ENCODE results near the gene FBRS.

Gene FBRS

GRCh38 chr16:30609926-30610839, 48.0 kb upstream of the FBRS start, which contains the start of gene ZNF689:
Gene ZNF689 (minus strand): TSS chr16:30610389. CDS start chr16:30610041, 348 bp downstream.
- peak; percentile 85 for TF ChIP-seq ZFP3 (CRISPR knock-in tag; IDR thresholded peaks at IDR 0.05)
- TF ChIP-seq, protein P1, sequence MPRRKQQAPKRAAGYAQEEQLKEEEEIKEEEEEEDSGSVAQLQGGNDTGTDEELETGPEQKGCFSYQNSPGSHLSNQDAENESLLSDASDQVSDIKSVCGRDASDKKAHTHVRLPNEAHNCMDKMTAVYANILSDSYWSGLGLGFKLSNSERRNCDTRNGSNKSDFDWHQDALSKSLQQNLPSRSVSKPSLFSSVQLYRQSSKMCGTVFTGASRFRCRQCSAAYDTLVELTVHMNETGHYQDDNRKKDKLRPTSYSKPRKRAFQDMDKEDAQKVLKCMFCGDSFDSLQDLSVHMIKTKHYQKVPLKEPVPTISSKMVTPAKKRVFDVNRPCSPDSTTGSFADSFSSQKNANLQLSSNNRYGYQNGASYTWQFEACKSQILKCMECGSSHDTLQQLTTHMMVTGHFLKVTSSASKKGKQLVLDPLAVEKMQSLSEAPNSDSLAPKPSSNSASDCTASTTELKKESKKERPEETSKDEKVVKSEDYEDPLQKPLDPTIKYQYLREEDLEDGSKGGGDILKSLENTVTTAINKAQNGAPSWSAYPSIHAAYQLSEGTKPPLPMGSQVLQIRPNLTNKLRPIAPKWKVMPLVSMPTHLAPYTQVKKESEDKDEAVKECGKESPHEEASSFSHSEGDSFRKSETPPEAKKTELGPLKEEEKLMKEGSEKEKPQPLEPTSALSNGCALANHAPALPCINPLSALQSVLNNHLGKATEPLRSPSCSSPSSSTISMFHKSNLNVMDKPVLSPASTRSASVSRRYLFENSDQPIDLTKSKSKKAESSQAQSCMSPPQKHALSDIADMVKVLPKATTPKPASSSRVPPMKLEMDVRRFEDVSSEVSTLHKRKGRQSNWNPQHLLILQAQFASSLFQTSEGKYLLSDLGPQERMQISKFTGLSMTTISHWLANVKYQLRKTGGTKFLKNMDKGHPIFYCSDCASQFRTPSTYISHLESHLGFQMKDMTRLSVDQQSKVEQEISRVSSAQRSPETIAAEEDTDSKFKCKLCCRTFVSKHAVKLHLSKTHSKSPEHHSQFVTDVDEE (CRISPR knock-in tag; IDR thresholded peaks at IDR 0.05): no peak
- peak; percentile 94 for ATAC-seq

- ATAC-seq: peak; percentile 77
- TF ChIP-seq ZNF8 (CRISPR knock-in tag; IDR thresholded peaks at IDR 0.05): no peak
- no peak for TF ChIP-seq ZNF70 (CRISPR knock-in tag; IDR thresholded peaks at IDR 0.05)
- TF ChIP-seq RARB (CRISPR knock-in tag; IDR thresholded peaks at IDR 0.05): no peak
- TF ChIP-seq SNAI2 (CRISPR knock-in tag; IDR thresholded peaks at IDR 0.05): no peak
- TF ChIP-seq ARNTL (CRISPR knock-in tag; IDR thresholded peaks at IDR 0.05; ENCODE audit: borderline replicate concordance, low read depth): no peak
- TF ChIP-seq, protein P1 (CRISPR knock-in tag; IDR thresholded peaks at IDR 0.05): no peak
- no peak for TF ChIP-seq TOX (CRISPR knock-in tag; IDR thresholded peaks at IDR 0.05; ENCODE audit: borderline replicate concordance)
- TF ChIP-seq, protein P2, sequence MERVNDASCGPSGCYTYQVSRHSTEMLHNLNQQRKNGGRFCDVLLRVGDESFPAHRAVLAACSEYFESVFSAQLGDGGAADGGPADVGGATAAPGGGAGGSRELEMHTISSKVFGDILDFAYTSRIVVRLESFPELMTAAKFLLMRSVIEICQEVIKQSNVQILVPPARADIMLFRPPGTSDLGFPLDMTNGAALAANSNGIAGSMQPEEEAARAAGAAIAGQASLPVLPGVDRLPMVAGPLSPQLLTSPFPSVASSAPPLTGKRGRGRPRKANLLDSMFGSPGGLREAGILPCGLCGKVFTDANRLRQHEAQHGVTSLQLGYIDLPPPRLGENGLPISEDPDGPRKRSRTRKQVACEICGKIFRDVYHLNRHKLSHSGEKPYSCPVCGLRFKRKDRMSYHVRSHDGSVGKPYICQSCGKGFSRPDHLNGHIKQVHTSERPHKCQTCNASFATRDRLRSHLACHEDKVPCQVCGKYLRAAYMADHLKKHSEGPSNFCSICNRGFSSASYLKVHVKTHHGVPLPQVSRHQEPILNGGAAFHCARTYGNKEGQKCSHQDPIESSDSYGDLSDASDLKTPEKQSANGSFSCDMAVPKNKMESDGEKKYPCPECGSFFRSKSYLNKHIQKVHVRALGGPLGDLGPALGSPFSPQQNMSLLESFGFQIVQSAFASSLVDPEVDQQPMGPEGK (CRISPR knock-in tag; IDR thresholded peaks at IDR 0.05; ENCODE audit: borderline replicate concordance): no peak
- TF ChIP-seq ISL1 (CRISPR knock-in tag; IDR thresholded peaks at IDR 0.05): no peak
- TF ChIP-seq TCF4 (CRISPR knock-in tag; IDR thresholded peaks at IDR 0.05; ENCODE audit: borderline replicate concordance): no peak
- no peak for TF ChIP-seq ESRRG (CRISPR knock-in tag; IDR thresholded peaks at IDR 0.05)
- TF ChIP-seq GLIS3 (CRISPR knock-in tag; IDR thresholded peaks at IDR 0.05): no peak
- no peak for TF ChIP-seq ZFP30 (CRISPR knock-in tag; IDR thresholded peaks at IDR 0.05)
- no peak for TF ChIP-seq CSDC2 (CRISPR knock-in tag; IDR thresholded peaks at IDR 0.05)
- no peak for TF ChIP-seq OSR1 (CRISPR knock-in tag; IDR thresholded peaks at IDR 0.05)
- no peak for TF ChIP-seq PPARA (CRISPR knock-in tag; IDR thresholded peaks at IDR 0.05; ENCODE audit: borderline replicate concordance)
Measured at GRCh38 chr16:30615358-30616091, 42.7 kb upstream of the FBRS start.

- no peak for ATAC-seq
- TF ChIP-seq, protein P2 (CRISPR knock-in tag; IDR thresholded peaks at IDR 0.05; ENCODE audit: borderline replicate concordance): no peak
- TF ChIP-seq, protein P1 (CRISPR knock-in tag; IDR thresholded peaks at IDR 0.05): no peak
- TF ChIP-seq CSDC2 (CRISPR knock-in tag; IDR thresholded peaks at IDR 0.05): no peak
- no peak for TF ChIP-seq ZNF70 (CRISPR knock-in tag; IDR thresholded peaks at IDR 0.05)
- no peak for TF ChIP-seq GLIS3 (CRISPR knock-in tag; IDR thresholded peaks at IDR 0.05)
- TF ChIP-seq, protein P3, sequence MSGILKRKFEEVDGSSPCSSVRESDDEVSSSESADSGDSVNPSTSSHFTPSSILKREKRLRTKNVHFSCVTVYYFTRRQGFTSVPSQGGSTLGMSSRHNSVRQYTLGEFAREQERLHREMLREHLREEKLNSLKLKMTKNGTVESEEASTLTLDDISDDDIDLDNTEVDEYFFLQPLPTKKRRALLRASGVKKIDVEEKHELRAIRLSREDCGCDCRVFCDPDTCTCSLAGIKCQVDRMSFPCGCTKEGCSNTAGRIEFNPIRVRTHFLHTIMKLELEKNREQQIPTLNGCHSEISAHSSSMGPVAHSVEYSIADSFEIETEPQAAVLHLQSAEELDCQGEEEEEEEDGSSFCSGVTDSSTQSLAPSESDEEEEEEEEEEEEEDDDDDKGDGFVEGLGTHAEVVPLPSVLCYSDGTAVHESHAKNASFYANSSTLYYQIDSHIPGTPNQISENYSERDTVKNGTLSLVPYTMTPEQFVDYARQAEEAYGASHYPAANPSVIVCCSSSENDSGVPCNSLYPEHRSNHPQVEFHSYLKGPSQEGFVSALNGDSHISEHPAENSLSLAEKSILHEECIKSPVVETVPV (CRISPR knock-in tag; IDR thresholded peaks at IDR 0.05): no peak
- TF ChIP-seq ARNTL (CRISPR knock-in tag; IDR thresholded peaks at IDR 0.05; ENCODE audit: borderline replicate concordance, low read depth): no peak
- TF ChIP-seq PPARA (CRISPR knock-in tag; IDR thresholded peaks at IDR 0.05; ENCODE audit: borderline replicate concordance): no peak
- TF ChIP-seq TOX (CRISPR knock-in tag; IDR thresholded peaks at IDR 0.05; ENCODE audit: borderline replicate concordance): no peak
- TF ChIP-seq SNAI2 (CRISPR knock-in tag; IDR thresholded peaks at IDR 0.05): no peak
- TF ChIP-seq ISL1 (CRISPR knock-in tag; IDR thresholded peaks at IDR 0.05): no peak
- no peak for TF ChIP-seq TCF4 (CRISPR knock-in tag; IDR thresholded peaks at IDR 0.05; ENCODE audit: borderline replicate concordance)
- TF ChIP-seq ESRRG (CRISPR knock-in tag; IDR thresholded peaks at IDR 0.05): no peak
Measured at GRCh38 chr16:30619202-30619601, 39.0 kb upstream of the FBRS start.

Measured in SK-N-SH treated with all-trans-retinoic acid at 6 μM for 48 hours (cell line).